ENCODE data around the gene BORCS6. TPM values are rescaled to one million over a fixed set of nuclear protein-coding genes. Genes with fewer than 3 reads are reported as not detected.

The BORCS6 gene
- total and polyA plus RNA-seq, 9 of the 15 experiments (the other 6 are each of a cell fraction or from before 2014, with no cell fraction given), result 0.01 to 7.4 (median 2.3) TPM

DNA sequence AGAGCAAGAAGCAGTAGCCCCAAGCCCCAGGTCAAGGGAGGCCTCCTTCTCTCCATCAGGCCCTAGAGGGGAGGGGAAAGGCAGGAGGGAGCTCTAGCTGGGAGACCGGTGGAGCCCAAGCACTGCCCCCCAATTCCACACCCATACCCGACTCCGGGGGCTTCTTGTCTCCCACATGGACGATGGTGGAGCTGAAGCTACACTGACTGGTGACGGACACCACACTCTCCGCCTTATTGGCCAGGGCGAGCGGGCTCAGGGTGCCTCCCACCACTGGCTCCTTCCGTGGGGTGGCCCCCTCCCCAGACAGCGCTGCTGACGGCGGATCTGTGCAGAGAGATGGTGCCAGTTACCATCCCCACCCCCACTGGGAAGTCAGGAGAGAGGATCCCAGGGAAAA lies 44.2 kb downstream of the BORCS6 start:
- POLR2A ChIA-PET, result interaction anchor here (1.0 kb wide), 1 partner anchor 13 kb away, joined by 5 read pairs; no protein-coding TSS in a partner anchor
- TF ChIP-seq, protein P1, sequence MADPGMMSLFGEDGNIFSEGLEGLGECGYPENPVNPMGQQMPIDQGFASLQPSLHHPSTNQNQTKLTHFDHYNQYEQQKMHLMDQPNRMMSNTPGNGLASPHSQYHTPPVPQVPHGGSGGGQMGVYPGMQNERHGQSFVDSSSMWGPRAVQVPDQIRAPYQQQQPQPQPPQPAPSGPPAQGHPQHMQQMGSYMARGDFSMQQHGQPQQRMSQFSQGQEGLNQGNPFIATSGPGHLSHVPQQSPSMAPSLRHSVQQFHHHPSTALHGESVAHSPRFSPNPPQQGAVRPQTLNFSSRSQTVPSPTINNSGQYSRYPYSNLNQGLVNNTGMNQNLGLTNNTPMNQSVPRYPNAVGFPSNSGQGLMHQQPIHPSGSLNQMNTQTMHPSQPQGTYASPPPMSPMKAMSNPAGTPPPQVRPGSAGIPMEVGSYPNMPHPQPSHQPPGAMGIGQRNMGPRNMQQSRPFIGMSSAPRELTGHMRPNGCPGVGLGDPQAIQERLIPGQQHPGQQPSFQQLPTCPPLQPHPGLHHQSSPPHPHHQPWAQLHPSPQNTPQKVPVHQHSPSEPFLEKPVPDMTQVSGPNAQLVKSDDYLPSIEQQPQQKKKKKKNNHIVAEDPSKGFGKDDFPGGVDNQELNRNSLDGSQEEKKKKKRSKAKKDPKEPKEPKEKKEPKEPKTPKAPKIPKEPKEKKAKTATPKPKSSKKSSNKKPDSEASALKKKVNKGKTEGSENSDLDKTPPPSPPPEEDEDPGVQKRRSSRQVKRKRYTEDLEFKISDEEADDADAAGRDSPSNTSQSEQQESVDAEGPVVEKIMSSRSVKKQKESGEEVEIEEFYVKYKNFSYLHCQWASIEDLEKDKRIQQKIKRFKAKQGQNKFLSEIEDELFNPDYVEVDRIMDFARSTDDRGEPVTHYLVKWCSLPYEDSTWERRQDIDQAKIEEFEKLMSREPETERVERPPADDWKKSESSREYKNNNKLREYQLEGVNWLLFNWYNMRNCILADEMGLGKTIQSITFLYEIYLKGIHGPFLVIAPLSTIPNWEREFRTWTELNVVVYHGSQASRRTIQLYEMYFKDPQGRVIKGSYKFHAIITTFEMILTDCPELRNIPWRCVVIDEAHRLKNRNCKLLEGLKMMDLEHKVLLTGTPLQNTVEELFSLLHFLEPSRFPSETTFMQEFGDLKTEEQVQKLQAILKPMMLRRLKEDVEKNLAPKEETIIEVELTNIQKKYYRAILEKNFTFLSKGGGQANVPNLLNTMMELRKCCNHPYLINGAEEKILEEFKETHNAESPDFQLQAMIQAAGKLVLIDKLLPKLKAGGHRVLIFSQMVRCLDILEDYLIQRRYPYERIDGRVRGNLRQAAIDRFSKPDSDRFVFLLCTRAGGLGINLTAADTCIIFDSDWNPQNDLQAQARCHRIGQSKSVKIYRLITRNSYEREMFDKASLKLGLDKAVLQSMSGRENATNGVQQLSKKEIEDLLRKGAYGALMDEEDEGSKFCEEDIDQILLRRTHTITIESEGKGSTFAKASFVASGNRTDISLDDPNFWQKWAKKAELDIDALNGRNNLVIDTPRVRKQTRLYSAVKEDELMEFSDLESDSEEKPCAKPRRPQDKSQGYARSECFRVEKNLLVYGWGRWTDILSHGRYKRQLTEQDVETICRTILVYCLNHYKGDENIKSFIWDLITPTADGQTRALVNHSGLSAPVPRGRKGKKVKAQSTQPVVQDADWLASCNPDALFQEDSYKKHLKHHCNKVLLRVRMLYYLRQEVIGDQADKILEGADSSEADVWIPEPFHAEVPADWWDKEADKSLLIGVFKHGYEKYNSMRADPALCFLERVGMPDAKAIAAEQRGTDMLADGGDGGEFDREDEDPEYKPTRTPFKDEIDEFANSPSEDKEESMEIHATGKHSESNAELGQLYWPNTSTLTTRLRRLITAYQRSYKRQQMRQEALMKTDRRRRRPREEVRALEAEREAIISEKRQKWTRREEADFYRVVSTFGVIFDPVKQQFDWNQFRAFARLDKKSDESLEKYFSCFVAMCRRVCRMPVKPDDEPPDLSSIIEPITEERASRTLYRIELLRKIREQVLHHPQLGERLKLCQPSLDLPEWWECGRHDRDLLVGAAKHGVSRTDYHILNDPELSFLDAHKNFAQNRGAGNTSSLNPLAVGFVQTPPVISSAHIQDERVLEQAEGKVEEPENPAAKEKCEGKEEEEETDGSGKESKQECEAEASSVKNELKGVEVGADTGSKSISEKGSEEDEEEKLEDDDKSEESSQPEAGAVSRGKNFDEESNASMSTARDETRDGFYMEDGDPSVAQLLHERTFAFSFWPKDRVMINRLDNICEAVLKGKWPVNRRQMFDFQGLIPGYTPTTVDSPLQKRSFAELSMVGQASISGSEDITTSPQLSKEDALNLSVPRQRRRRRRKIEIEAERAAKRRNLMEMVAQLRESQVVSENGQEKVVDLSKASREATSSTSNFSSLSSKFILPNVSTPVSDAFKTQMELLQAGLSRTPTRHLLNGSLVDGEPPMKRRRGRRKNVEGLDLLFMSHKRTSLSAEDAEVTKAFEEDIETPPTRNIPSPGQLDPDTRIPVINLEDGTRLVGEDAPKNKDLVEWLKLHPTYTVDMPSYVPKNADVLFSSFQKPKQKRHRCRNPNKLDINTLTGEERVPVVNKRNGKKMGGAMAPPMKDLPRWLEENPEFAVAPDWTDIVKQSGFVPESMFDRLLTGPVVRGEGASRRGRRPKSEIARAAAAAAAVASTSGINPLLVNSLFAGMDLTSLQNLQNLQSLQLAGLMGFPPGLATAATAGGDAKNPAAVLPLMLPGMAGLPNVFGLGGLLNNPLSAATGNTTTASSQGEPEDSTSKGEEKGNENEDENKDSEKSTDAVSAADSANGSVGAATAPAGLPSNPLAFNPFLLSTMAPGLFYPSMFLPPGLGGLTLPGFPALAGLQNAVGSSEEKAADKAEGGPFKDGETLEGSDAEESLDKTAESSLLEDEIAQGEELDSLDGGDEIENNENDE (IDR thresholded peaks at IDR 0.05; ENCODE audit: low read depth, low read length), result no peak
- TF ChIP-seq, protein P2, sequence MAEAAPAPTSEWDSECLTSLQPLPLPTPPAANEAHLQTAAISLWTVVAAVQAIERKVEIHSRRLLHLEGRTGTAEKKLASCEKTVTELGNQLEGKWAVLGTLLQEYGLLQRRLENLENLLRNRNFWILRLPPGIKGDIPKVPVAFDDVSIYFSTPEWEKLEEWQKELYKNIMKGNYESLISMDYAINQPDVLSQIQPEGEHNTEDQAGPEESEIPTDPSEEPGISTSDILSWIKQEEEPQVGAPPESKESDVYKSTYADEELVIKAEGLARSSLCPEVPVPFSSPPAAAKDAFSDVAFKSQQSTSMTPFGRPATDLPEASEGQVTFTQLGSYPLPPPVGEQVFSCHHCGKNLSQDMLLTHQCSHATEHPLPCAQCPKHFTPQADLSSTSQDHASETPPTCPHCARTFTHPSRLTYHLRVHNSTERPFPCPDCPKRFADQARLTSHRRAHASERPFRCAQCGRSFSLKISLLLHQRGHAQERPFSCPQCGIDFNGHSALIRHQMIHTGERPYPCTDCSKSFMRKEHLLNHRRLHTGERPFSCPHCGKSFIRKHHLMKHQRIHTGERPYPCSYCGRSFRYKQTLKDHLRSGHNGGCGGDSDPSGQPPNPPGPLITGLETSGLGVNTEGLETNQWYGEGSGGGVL (CRISPR knock-in tag; IDR thresholded peaks at IDR 0.05), result no peak
- TF ChIP-seq DPF2 (IDR thresholded peaks at IDR 0.05) (no peak), PHB2 (IDR thresholded peaks at IDR 0.05; ENCODE audit: low read depth) (no peak), EZH2 (IDR thresholded peaks at IDR 0.05; ENCODE audit: borderline replicate concordance, low read depth, low read length) (no peak), TEAD1 (CRISPR knock-in tag; IDR thresholded peaks at IDR 0.05) (no peak), JUND (IDR thresholded peaks at IDR 0.05; ENCODE audit: borderline replicate concordance, low read depth, low read length) (no peak), JUND (tag; IDR thresholded peaks at IDR 0.05; ENCODE audit: borderline replicate concordance, low read depth, low read length) (no peak), MECOM (CRISPR knock-in tag; IDR thresholded peaks at IDR 0.05) (no peak), GATAD2A (IDR thresholded peaks at IDR 0.05) (no peak)

More for the DNA sequence above, 44.2 kb downstream of the BORCS6 start:
- Histone ChIP-seq H3K4me1 (replicated peaks in 1 of 2; ENCODE audit: control insufficient read depth in 2 of 2, insufficient read depth in 2 of 2, low read length in 2 of 2) (peaks cover 0 to 25% of the 10 kb centered on the region in 2 experiments; a peak in 3 of 5 replicates), H3K36me3 (ENCODE audit: control insufficient read depth, insufficient read depth, low read length) (peaks cover 75% of the 10 kb centered on the region; the same call in 2 of the 3 replicates), H3K27me3 (ENCODE audit: control insufficient read depth in 2 of 2, insufficient read depth in 2 of 2, low read length in 2 of 2) (no peaks in the 10 kb centered on the region), H2AFZ (ENCODE audit: low read depth, low read length) (no peak overlapping the region), H3K9ac (ENCODE audit: insufficient read depth in 1 of 2, low read depth in 2 of 2, low read length in 2 of 2) (no peak overlapping the region; a peak in 1 of 4 replicates), H3K9me3 (replicated peaks; ENCODE audit: control insufficient read depth, insufficient read depth, low read depth, low read length) (no peaks in the 10 kb centered on the region), H3K4me2 (ENCODE audit: insufficient read depth, low read length) (no peak overlapping the region), H3K27ac (ENCODE audit: extremely low read depth, low read depth, low read length) (no peak overlapping the region), H3K4me3 (no peak overlapping the region), H4K20me1 (replicated peaks; ENCODE audit: control insufficient read depth, insufficient read depth, low read length) (0 out of 2 replicates have a peak, but pooled peaks cover 2% of the 10 kb centered on the region), H3K9me1 (ENCODE audit: control insufficient read depth, insufficient read depth, low read length) (no peaks in the 10 kb centered on the region), H3K79me2 (ENCODE audit: control insufficient read depth, insufficient read depth, low read length) (peaks cover 7% of the 10 kb centered on the region)
- intact Hi-C loops (cut with micrococcal nuclease), result no loop called here
- CTCF ChIA-PET (ENCODE audit: low intra/inter-chr PET ratio), result no interaction called here
- no TSS peak for BruUV-seq (replicated peaks)
- WGBS (ENCODE audit: insufficient coverage, low coverage, missing lambda C conversion rate), result 40% methylated on average over 1 of the region's 12 CpGs
- ATAC-seq (no peak), DNase-seq (ENCODE audit: extremely low read depth in 1 of 4, low spot score in 3 of 4) (no peak), FAIRE-seq (no peak)
- in situ Hi-C loops (cut with MboI), result no loop called here
